ENCODE data around the gene ZYX.

The ZYX gene

DNA sequence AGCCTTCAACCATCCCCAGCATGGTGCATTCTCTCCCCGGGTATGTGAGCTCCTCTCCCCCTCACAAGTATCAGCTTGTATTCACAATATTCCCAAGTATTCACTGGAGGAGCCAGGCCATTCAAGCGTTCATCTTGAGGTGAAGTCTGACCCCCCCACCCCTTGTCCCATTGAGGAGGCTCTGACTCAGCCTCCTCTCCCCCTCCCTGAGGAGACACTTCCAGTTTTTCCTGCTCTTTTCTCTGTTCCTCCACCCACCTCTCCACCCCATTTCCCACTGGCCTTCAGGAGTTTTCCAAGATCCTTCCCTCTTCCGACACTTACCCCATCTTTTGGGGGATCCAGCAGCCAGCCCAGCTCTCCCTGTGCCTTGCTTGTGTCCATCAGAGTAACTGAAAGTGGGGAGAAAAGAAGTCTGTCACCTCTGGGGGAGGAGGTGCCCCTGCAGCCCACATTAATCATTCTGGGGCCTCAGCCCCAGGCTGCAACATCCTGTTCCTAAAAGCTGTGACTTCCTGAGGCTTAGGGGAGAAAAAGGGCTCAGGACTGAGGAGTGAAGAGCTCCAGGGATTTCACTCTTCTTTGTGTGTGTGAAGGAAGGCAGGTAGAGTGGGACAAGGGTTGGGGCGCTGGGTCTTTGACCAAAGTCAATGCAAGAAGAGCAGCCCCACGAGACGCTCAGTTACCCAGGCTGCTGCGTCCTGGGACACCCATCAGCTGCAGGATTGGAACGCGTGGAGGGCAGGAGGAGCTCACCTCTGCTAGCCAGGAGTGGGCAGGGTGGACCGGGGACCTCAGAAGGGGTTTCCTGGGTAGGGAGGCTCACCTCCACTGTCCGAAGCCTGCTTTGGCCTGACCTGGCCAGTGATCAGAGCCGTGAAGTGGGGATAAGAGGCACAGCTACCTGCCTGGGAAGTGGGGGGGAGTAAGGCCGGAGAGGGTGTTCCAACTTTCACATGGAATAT is 26.4 kb downstream of the ZYX start:
- Histone ChIP-seq H3K4me3 (ENCODE audit: low read length) (peak overlapping the region; percentile 96), H2AK5ac (ENCODE audit: low read length) (peak overlapping the region; percentile 93), H3K79me2 (ENCODE audit: control insufficient read depth, insufficient read depth, low read length) (peaks cover 32% of the 10 kb centered on the region), H3K9ac (ENCODE audit: low read length) (peak overlapping the region; percentile 97), H4K5ac (ENCODE audit: low read length) (no peak overlapping the region), H3K4me1 (ENCODE audit: control insufficient read depth, low read depth, low read length) (peaks cover 29% of the 10 kb centered on the region), H3K4ac (ENCODE audit: low read depth, low read length) (no peak overlapping the region), H2BK120ac (ENCODE audit: low read depth, low read length) (no peak overlapping the region), H3K27me3 (ENCODE audit: insufficient read depth, low read length, poor library complexity) (no peaks in the 10 kb centered on the region), H3K56ac (ENCODE audit: low read length) (peak overlapping the region; percentile 99), H2BK15ac (replicated peaks; ENCODE audit: low read depth) (no peak overlapping the region), H2BK5ac (ENCODE audit: low read length) (peak overlapping the region; percentile 96), H3K23ac (ENCODE audit: low read length) (peak overlapping the region; percentile 89), H3K18ac (ENCODE audit: low read length) (peak overlapping the region; percentile 52), H3K36me3 (ENCODE audit: control insufficient read depth, insufficient read depth, low read length) (no peaks in the 10 kb centered on the region), H3K4me2 (ENCODE audit: low read length) (peak overlapping the region; percentile 64), H4K8ac (ENCODE audit: low read depth, low read length) (no peak overlapping the region), H3K79me1 (ENCODE audit: low read length) (peaks cover 16% of the 10 kb centered on the region), H3K27ac (ENCODE audit: low read depth, low read length) (peak overlapping the region; percentile 93)
- no CpG with 5 or more reads among the region's 13 CpGs for WGBS (ENCODE audit: extremely low coverage, insufficient coverage, low lambda C conversion rate)
- peak; percentile 71 for DNase-seq

GRCh38 chr7:143408252-143408685 is 27.1 kb downstream of the ZYX start:
- H3K27ac ChIP-seq (ENCODE audit: low read depth, low read length): peak overlapping the region; percentile 93
- peak overlapping the region; percentile 64 for H3K4me2 ChIP-seq (ENCODE audit: low read length)
- H3K23ac ChIP-seq (ENCODE audit: low read length): peak overlapping the region; percentile 89
- H3K79me2 ChIP-seq (ENCODE audit: control insufficient read depth, insufficient read depth, low read length): peaks cover 28% of the 10 kb centered on the region
- peak overlapping the region; percentile 96 for H2BK5ac ChIP-seq (ENCODE audit: low read length)
- H4K8ac ChIP-seq (ENCODE audit: low read depth, low read length): no peak overlapping the region
- H3K4ac ChIP-seq (ENCODE audit: low read depth, low read length): peak overlapping the region; percentile 28
- H3K4me1 ChIP-seq (ENCODE audit: control insufficient read depth, low read depth, low read length): peaks cover 29% of the 10 kb centered on the region
- peak overlapping the region; percentile 90 for H2AK5ac ChIP-seq (ENCODE audit: low read length)
- H3K56ac ChIP-seq (ENCODE audit: low read length): peak overlapping the region; percentile 99
- no peak for DNase-seq
- H3K79me1 ChIP-seq (ENCODE audit: low read length): peaks cover 16% of the 10 kb centered on the region
- H3K27me3 ChIP-seq (ENCODE audit: insufficient read depth, low read length, poor library complexity): no peaks in the 10 kb centered on the region
- peak overlapping the region; percentile 97 for H3K9ac ChIP-seq (ENCODE audit: low read length)
- no peaks in the 10 kb centered on the region for H3K36me3 ChIP-seq (ENCODE audit: control insufficient read depth, insufficient read depth, low read length)
- no peak overlapping the region for H4K5ac ChIP-seq (ENCODE audit: low read length)
- no peak overlapping the region for H2BK15ac ChIP-seq (replicated peaks; ENCODE audit: low read depth)
- H3K4me3 ChIP-seq (ENCODE audit: low read length): peak overlapping the region; percentile 96
- H3K18ac ChIP-seq (ENCODE audit: low read length): peak overlapping the region; percentile 52
- H2BK120ac ChIP-seq (ENCODE audit: low read depth, low read length): no peak overlapping the region
- no CpG with 5 or more reads among the region's 20 CpGs for WGBS (ENCODE audit: extremely low coverage, insufficient coverage, low lambda C conversion rate)

DNA sequence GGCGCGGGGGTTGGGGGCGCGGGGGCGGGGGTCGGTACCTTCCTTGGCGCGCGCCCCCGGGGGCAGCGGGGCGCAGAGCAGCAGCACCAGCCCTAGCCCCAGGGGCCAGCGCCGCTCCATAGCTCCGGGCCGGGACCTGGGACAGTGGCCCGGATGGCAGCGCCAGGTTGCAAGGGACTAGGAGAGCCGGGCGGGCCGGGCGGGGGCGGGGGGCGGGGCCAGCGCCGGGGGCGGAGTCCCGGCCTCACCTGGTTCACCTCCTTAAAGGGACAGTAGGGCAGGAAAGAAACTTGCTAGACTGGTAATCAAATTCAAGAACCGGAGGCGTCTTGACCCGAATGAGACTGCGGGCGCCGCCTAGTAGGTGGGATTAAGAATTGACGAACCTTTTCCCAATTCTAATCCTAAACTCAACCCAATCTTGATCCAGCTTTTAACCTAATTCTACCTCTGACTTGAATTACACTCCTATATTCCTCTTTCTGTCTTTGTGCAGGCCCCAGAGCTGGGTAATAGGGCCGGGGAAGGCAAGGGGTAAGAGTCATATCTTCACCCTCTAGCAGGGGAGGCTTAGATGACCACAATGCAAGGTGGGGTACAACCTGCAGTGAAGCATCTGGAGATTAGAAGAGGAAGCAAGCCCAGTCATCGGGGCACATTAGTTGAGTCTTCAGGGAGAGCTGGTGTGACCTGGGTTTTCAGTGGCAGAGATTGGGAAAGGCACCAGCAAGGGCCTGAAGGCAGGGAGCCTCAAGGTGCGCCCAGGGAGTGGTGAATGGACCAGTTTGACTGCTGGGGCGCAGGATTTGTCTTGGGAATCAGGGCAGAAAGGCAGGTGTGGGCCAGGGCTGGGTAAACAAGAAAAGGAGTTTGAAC is 27.8 kb downstream of the ZYX start, which contains the start of gene EPHA1:
EPHA1 (minus strand) TSS at position 171 of the 876 bp plus-strand sequence; CDS start at position 120, 51 bp downstream.
- Histone ChIP-seq H3K4ac (ENCODE audit: low read depth, low read length) (peak within 1 kb of the TSS; percentile 28), H4K5ac (ENCODE audit: low read length) (no peak within 1 kb of the TSS), H3K79me1 (ENCODE audit: low read length) (peaks cover 16% of the 10 kb centered on the region), H3K79me2 (ENCODE audit: control insufficient read depth, insufficient read depth, low read length) (peaks cover 28% of the 10 kb centered on the region), H2BK5ac (ENCODE audit: low read length) (peak within 1 kb of the TSS; percentile 96), H4K8ac (ENCODE audit: low read depth, low read length) (no peak within 1 kb of the TSS), H3K9ac (ENCODE audit: low read length) (peak within 1 kb of the TSS; percentile 97), H3K4me2 (ENCODE audit: low read length) (peak within 1 kb of the TSS; percentile 64), H2BK120ac (ENCODE audit: low read depth, low read length) (no peak within 1 kb of the TSS), H3K23ac (ENCODE audit: low read length) (peak within 1 kb of the TSS; percentile 89), H2BK15ac (replicated peaks; ENCODE audit: low read depth) (no peak within 1 kb of the TSS), H3K27me3 (ENCODE audit: insufficient read depth, low read length, poor library complexity) (no peaks in the 10 kb centered on the region), H3K56ac (ENCODE audit: low read length) (peak within 1 kb of the TSS; percentile 99), H3K27ac (ENCODE audit: low read depth, low read length) (peak within 1 kb of the TSS; percentile 93), H3K36me3 (ENCODE audit: control insufficient read depth, insufficient read depth, low read length) (no peaks in the 10 kb centered on the region), H2AK5ac (ENCODE audit: low read length) (peak within 1 kb of the TSS; percentile 90), H3K18ac (ENCODE audit: low read length) (peak within 1 kb of the TSS; percentile 52), H3K4me3 (ENCODE audit: low read length) (peak within 1 kb of the TSS; percentile 96), H3K4me1 (ENCODE audit: control insufficient read depth, low read depth, low read length) (peaks cover 29% of the 10 kb centered on the region)
- peak; percentile 96 for DNase-seq
- WGBS (ENCODE audit: extremely low coverage, insufficient coverage, low lambda C conversion rate): no CpG with 5 or more reads among the region's 39 CpGs

DNA sequence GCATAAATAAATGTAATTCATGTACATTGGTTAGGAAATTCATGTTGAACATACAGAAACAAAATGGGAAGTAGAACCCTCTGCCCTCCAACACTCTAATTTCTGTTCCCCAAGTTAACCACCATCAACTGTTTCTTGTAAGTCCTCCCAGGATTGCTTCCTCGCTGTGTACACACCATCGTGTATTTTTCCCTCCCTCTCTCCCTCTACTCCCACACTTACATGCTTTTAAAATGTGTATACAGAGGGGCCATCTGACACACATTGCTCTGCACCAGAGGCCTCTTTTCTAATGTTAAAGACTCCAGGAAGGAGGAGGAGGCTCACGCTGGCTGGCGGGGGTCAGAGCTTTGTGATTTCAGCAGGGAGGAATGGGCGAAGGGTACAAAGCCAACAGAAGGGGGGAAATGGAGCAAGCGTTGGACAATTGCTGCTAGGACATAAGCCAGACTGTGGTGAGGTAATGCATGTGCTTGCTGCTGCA is 29.4 kb downstream of the ZYX start:
- peak; percentile 27 for DNase-seq
- Histone ChIP-seq H4K5ac (ENCODE audit: low read length) (no peak overlapping the region), H3K56ac (ENCODE audit: low read length) (peak overlapping the region; percentile 1), H2AK5ac (ENCODE audit: low read length) (no peak overlapping the region), H3K4ac (ENCODE audit: low read depth, low read length) (peak overlapping the region; percentile 65), H3K4me3 (ENCODE audit: low read length) (no peak overlapping the region), H3K27me3 (ENCODE audit: insufficient read depth, low read length, poor library complexity) (no peaks in the 10 kb centered on the region), H2BK120ac (ENCODE audit: low read depth, low read length) (no peak overlapping the region), H3K9ac (ENCODE audit: low read length) (no peak overlapping the region), H2BK5ac (ENCODE audit: low read length) (no peak overlapping the region), H3K18ac (ENCODE audit: low read length) (peak overlapping the region; percentile 34), H3K27ac (ENCODE audit: low read depth, low read length) (no peak overlapping the region), H3K4me1 (ENCODE audit: control insufficient read depth, low read depth, low read length) (peaks cover 24% of the 10 kb centered on the region), H3K79me1 (ENCODE audit: low read length) (peaks cover 9% of the 10 kb centered on the region), H3K4me2 (ENCODE audit: low read length) (no peak overlapping the region), H2BK15ac (replicated peaks; ENCODE audit: low read depth) (no peak overlapping the region), H3K36me3 (ENCODE audit: control insufficient read depth, insufficient read depth, low read length) (no peaks in the 10 kb centered on the region), H4K8ac (ENCODE audit: low read depth, low read length) (no peak overlapping the region), H3K79me2 (ENCODE audit: control insufficient read depth, insufficient read depth, low read length) (peaks cover 19% of the 10 kb centered on the region), H3K23ac (ENCODE audit: low read length) (no peak overlapping the region)
- no CpG with 5 or more reads among the region's 6 CpGs for whole genome bisulfite sequencing (ENCODE audit: extremely low coverage, insufficient coverage, low lambda C conversion rate)

GRCh38 chr7:143411976-143412708 is 31.0 kb downstream of the ZYX start:
- no CpG with 5 or more reads among the region's 5 CpGs for WGBS (ENCODE audit: extremely low coverage, insufficient coverage, low lambda C conversion rate)
- Histone ChIP-seq H4K8ac (ENCODE audit: low read depth, low read length) (no peak overlapping the region), H2BK15ac (replicated peaks; ENCODE audit: low read depth) (no peak overlapping the region), H2BK5ac (ENCODE audit: low read length) (no peak overlapping the region), H3K79me1 (ENCODE audit: low read length) (peaks cover 2% of the 10 kb centered on the region), H3K36me3 (ENCODE audit: control insufficient read depth, insufficient read depth, low read length) (no peaks in the 10 kb centered on the region), H3K56ac (ENCODE audit: low read length) (peak overlapping the region; percentile 46), H3K27ac (ENCODE audit: low read depth, low read length) (no peak overlapping the region), H3K79me2 (ENCODE audit: control insufficient read depth, insufficient read depth, low read length) (peaks cover 11% of the 10 kb centered on the region), H2BK120ac (ENCODE audit: low read depth, low read length) (peak overlapping the region; percentile 30), H3K27me3 (ENCODE audit: insufficient read depth, low read length, poor library complexity) (no peaks in the 10 kb centered on the region), H3K18ac (ENCODE audit: low read length) (peak overlapping the region; percentile 65), H3K4me2 (ENCODE audit: low read length) (no peak overlapping the region), H3K4me3 (ENCODE audit: low read length) (no peak overlapping the region), H4K5ac (ENCODE audit: low read length) (no peak overlapping the region), H3K9ac (ENCODE audit: low read length) (no peak overlapping the region), H2AK5ac (ENCODE audit: low read length) (peak overlapping the region; percentile 54), H3K4me1 (ENCODE audit: control insufficient read depth, low read depth, low read length) (peaks cover 10% of the 10 kb centered on the region), H3K23ac (ENCODE audit: low read length) (no peak overlapping the region), H3K4ac (ENCODE audit: low read depth, low read length) (peak overlapping the region; percentile 59)
- DNase-seq: peak; percentile 66
